ENCODE measurements around the gene IGSF3. TPM values are rescaled to one million over a fixed set of nuclear protein-coding genes. Genes with fewer than 3 reads are reported as not detected.

IGSF3 gene
- total RNA-seq, 1 experiment from 2014 or later: 3.5 TPM

GRCh38 chr1:116712510-116712909 is 45.0 kb upstream of the IGSF3 start:
- Mint-ChIP-seq H3K27ac (ENCODE audit: low read depth, unreplicated experiment) (no peak overlapping the region), H3K27me3 (ENCODE audit: insufficient read depth, unreplicated experiment) (no peaks in the 10 kb centered on the region), H3K9me3 (ENCODE audit: unreplicated experiment) (no peaks in the 10 kb centered on the region), H3K4me3 (ENCODE audit: unreplicated experiment) (no peak overlapping the region), H3K36me3 (ENCODE audit: insufficient read depth, unreplicated experiment) (no peaks in the 10 kb centered on the region), H3K4me1 (ENCODE audit: insufficient read depth, unreplicated experiment) (peaks cover 27% of the 10 kb centered on the region)
- no peak for DNase-seq (ENCODE audit: unreplicated experiment)
- no TSS peak for BruUV-seq (replicated peaks)
- ChIA-PET POLR2A (interaction anchor here (1.5 kb wide), 1 partner anchor 10 kb away, joined by 6 read pairs; no protein-coding TSS in a partner anchor), CTCF (no interaction called here)
- TF ChIP-seq CTCF (IDR thresholded peaks at IDR 0.05; ENCODE audit: unreplicated experiment): no peak
- intact Hi-C loops (cut with micrococcal nuclease): no loop called here

GRCh38 chr1:116711263-116711840 is 43.8 kb upstream of the IGSF3 start:
- Mint-ChIP-seq H3K4me3 (ENCODE audit: unreplicated experiment) (no peak overlapping the region), H3K4me1 (ENCODE audit: insufficient read depth, unreplicated experiment) (peaks cover 27% of the 10 kb centered on the region), H3K27me3 (ENCODE audit: insufficient read depth, unreplicated experiment) (no peaks in the 10 kb centered on the region), H3K9me3 (ENCODE audit: unreplicated experiment) (no peaks in the 10 kb centered on the region), H3K27ac (ENCODE audit: low read depth, unreplicated experiment) (no peak overlapping the region), H3K36me3 (ENCODE audit: insufficient read depth, unreplicated experiment) (no peaks in the 10 kb centered on the region)
- no peak for TF ChIP-seq CTCF (IDR thresholded peaks at IDR 0.05; ENCODE audit: unreplicated experiment)
- CTCF ChIA-PET: no interaction called here
- no TSS peak for BruUV-seq (replicated peaks)
- intact Hi-C loops (cut with micrococcal nuclease): no loop called here
- POLR2A ChIA-PET: interaction anchor here (0.6 to 1.5 kb wide), 2 partner anchors 11 kb away, joined by 3 to 6 read pairs; no protein-coding TSS in a partner anchor
- DNase-seq (ENCODE audit: unreplicated experiment): no peak

GRCh38 chr1:116710420-116711262 is 43.1 kb upstream of the IGSF3 start:
- POLR2A ChIA-PET: interaction anchor here (0.6 kb wide), 1 partner anchor 98 kb away, joined by 3 read pairs; no protein-coding TSS in a partner anchor
- Mint-ChIP-seq H3K9me3 (ENCODE audit: unreplicated experiment) (no peaks in the 10 kb centered on the region), H3K4me1 (ENCODE audit: insufficient read depth, unreplicated experiment) (peaks cover 27% of the 10 kb centered on the region), H3K27ac (ENCODE audit: low read depth, unreplicated experiment) (no peak overlapping the region), H3K36me3 (ENCODE audit: insufficient read depth, unreplicated experiment) (no peaks in the 10 kb centered on the region), H3K4me3 (ENCODE audit: unreplicated experiment) (no peak overlapping the region), H3K27me3 (ENCODE audit: insufficient read depth, unreplicated experiment) (no peaks in the 10 kb centered on the region)
- TF ChIP-seq CTCF (IDR thresholded peaks at IDR 0.05; ENCODE audit: unreplicated experiment): no peak
- no TSS peak for BruUV-seq (replicated peaks)
- CTCF ChIA-PET: no interaction called here
- intact Hi-C loops (cut with micrococcal nuclease): no loop called here
- DNase-seq (ENCODE audit: unreplicated experiment): no peak

GRCh38 chr1:116709666-116710167 is 42.2 kb upstream of the IGSF3 start:
- DNase-seq (ENCODE audit: unreplicated experiment): no peak
- peaks cover 27% of the 10 kb centered on the region for H3K4me1 Mint-ChIP-seq (ENCODE audit: insufficient read depth, unreplicated experiment)
- intact Hi-C loops (cut with micrococcal nuclease): no loop called here
- no peak overlapping the region for H3K27ac Mint-ChIP-seq (ENCODE audit: low read depth, unreplicated experiment)
- no peaks in the 10 kb centered on the region for H3K9me3 Mint-ChIP-seq (ENCODE audit: unreplicated experiment)
- TF ChIP-seq CTCF (IDR thresholded peaks at IDR 0.05; ENCODE audit: unreplicated experiment): no peak
- no TSS peak for BruUV-seq (replicated peaks)
- no peak overlapping the region for H3K4me3 Mint-ChIP-seq (ENCODE audit: unreplicated experiment)
- CTCF ChIA-PET: interaction anchor here (1.0 kb wide), 1 partner anchor 114 kb away, joined by 7 read pairs; no protein-coding TSS in a partner anchor
- H3K27me3 Mint-ChIP-seq (ENCODE audit: insufficient read depth, unreplicated experiment): no peaks in the 10 kb centered on the region
- POLR2A ChIA-PET: interaction anchor here (0.6 kb wide), 1 partner anchor 99 kb away, joined by 3 read pairs; no protein-coding TSS in a partner anchor
- no peaks in the 10 kb centered on the region for H3K36me3 Mint-ChIP-seq (ENCODE audit: insufficient read depth, unreplicated experiment)

Measured in MCF 10A (cell line).